Skeletal muscle satellite cell (primary cell): ENCODE results near the gene CUL4A.

ENCODE experiments used
- H3K27me3 ChIP-seq: 2 replicates; pipeline ENCODE4 v1.7.0; 2013; ENCODE audit warnings: low read length; ENCODE audit not compliant: control insufficient read depth, insufficient read depth
- H3K36me3 ChIP-seq: 2 replicates; pipeline ENCODE4 v1.7.0; 2013; ENCODE audit warnings: mild to moderate bottlenecking, control low read depth, low read length; ENCODE audit not compliant: insufficient read depth
- H3K4me1 ChIP-seq: 2 replicates; pipeline ENCODE4 v1.7.0; 2013; ENCODE audit warnings: low read length; ENCODE audit not compliant: control insufficient read depth, insufficient read depth
- H3K4me2 ChIP-seq: 2 replicates; pipeline ENCODE4 v1.7.0; 2013; ENCODE audit warnings: mild to moderate bottlenecking, low read length
- H3K4me3 ChIP-seq: 2 replicates; pipeline ENCODE4 v1.7.0; 2013; ENCODE audit warnings: low read length
- H3K9ac ChIP-seq: 2 replicates; pipeline ENCODE4 v1.7.0; 2013; ENCODE audit warnings: mild to moderate bottlenecking, low read depth, low read length, moderate library complexity
- H3K9me3 ChIP-seq: replicated peaks from 2 replicates; pipeline ENCODE4 v1.7.0; 2013; ENCODE audit warnings: mild to moderate bottlenecking, control low read depth, low read length

CUL4A gene

DNA sequence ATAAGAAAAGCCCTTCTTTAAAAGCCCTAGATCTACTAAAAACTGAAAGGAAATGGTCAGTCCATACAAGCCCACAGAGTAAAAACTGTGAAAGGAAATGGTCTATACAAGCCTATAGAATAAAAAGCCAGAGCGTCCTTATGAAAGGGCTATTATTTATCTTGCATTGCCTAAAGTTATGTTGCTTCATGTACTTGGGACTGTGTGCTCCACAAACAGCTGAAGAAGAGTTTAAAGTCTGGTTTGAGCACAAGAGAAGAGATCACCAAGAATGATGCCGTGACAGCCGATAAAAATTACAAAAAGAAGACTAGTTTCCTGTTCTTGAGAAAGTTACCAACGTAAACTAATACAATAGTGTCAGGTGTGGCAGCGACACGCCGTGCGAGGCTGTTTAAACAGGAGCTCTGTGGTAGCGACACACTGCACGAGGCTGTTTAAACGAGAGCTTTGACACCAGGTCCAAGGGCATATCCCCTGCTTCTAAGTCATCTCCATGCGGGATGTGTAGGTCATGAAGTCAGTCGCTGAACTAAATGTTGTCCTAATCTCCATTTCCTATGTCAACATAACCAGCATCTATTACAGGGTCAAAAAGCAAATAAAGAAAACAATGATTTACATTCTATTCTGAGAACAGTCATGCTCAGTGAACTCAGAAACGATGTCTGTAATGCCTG, 25.8 kb upstream of the CUL4A start:
- H3K36me3 ChIP-seq = peaks cover 65% of the 10 kb centered on the region
- H3K27me3 ChIP-seq = no peaks in the 10 kb centered on the region
- H3K9ac ChIP-seq = no peak overlapping the region
- H3K9me3 ChIP-seq = no peaks in the 10 kb centered on the region
- H3K4me3 ChIP-seq = no peak overlapping the region
- H3K4me1 ChIP-seq = peaks cover 60% of the 10 kb centered on the region
- H3K4me2 ChIP-seq = no peak overlapping the region

DNA sequence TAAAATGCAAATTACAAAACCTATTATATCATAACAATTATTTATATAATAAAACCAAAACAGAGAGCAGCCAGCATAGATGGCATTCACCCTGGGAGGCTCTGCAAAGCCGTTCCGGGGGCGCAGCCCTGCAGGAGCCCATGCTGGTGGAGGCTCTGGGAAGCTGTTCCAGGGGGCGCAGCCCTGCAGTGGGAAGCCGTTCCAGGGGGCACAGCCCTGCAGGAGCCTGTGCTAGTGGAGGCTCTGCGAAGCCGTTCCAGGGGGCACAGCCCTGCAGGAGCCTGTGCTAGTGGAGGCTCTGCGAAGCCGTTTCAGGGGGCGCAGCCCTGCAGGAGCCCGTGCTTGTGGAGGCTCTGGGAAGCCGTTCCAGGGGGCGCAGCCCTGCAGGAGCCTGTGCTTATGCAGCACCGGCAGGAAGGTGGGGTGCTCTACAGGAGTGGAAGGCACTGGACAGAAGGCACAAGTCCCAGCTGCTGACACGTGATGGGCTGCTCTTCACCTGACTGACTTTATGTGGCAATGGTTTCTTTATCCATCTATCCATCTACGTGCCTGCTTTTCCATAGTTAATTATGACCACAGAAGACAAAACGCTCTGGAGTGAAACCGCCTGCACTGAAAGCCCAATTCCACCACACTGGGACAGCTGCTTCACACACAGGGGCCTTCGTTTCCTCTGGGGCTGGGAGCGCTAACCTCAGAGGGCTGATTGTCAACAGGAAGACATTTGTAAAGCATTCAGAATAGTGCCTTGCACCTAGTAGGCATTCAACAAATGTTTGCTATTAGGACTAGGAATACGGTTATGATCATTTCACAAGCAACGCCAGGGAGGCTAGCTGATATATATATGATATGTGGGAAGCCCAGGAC, 24.6 kb upstream of the CUL4A start:
- Histone ChIP-seq H3K4me3 (no peak overlapping the region), H3K9me3 (no peaks in the 10 kb centered on the region), H3K9ac (no peak overlapping the region), H3K4me2 (peak overlapping the region; percentile 4), H3K4me1 (peaks cover 52% of the 10 kb centered on the region), H3K36me3 (peaks cover 59% of the 10 kb centered on the region), H3K27me3 (no peaks in the 10 kb centered on the region)

DNA sequence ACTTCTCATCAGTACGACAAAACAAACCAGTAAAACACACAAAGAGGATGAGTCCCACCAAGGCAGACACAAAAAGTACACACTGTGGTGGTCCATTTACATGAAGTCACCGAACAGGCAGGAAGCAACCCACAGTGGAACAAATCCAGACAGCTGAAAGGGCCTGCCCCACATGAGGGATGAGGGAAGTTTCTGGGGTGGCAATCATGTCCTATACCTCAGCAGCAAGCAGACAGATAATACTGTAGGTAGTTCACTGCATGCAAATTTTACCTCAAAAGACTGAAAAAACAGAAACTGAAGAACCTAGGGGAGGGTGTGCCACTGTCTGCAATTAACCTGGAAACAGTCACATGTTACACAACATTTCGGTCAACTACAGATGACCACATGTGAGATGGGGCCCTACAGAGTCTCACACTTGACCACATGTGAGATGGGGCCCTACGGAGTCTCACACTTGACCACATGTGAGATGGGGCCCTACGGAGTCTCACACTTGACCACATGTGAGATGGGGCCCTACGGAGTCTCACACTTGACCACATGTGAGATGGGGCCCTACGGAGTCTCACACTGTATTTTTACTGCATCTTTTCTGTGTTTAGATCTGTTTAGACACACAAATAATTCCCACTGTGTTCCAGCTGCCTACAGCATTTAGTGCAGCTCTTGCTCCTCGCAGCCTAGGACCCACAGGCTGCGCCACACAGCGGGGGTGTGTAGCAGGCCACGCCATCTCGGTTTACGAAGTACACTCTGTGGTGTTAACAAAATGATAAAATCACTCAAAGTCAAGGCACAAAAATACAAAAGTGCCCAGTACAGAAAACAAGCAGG, 23.1 kb upstream of the CUL4A start:
- Histone ChIP-seq H3K36me3 (peaks cover 53% of the 10 kb centered on the region), H3K4me3 (peak overlapping the region; percentile 64), H3K4me1 (peaks cover 50% of the 10 kb centered on the region), H3K4me2 (peak overlapping the region; percentile 82), H3K27me3 (no peaks in the 10 kb centered on the region), H3K9me3 (no peaks in the 10 kb centered on the region), H3K9ac (peak overlapping the region; percentile 82)

DNA sequence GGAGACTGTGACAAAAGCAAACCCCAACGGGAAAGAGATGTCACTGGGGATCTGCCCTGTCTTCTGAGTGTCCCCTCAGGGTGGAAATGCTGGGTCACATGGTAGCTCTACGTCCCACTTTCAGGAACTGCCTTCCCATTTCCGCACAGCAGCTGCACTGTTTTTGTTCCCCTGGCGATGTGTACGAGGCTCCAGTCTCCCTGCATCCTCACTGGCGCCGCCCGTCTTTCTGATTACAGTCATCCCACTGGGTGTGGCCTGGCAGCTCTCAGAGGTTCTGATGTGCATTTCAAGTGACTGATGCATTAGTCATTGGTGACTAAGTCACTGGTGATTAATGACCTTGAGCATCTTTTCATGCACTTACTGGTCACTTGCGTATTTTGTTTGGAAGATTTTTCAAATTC, 22.1 kb upstream of the CUL4A start:
- peak overlapping the region; percentile 64 for H3K4me3 ChIP-seq
- peaks cover 48% of the 10 kb centered on the region for H3K36me3 ChIP-seq
- peak overlapping the region; percentile 82 for H3K9ac ChIP-seq
- no peaks in the 10 kb centered on the region for H3K27me3 ChIP-seq
- H3K4me1 ChIP-seq = peaks cover 55% of the 10 kb centered on the region
- H3K4me2 ChIP-seq = peak overlapping the region; percentile 82
- no peaks in the 10 kb centered on the region for H3K9me3 ChIP-seq

DNA sequence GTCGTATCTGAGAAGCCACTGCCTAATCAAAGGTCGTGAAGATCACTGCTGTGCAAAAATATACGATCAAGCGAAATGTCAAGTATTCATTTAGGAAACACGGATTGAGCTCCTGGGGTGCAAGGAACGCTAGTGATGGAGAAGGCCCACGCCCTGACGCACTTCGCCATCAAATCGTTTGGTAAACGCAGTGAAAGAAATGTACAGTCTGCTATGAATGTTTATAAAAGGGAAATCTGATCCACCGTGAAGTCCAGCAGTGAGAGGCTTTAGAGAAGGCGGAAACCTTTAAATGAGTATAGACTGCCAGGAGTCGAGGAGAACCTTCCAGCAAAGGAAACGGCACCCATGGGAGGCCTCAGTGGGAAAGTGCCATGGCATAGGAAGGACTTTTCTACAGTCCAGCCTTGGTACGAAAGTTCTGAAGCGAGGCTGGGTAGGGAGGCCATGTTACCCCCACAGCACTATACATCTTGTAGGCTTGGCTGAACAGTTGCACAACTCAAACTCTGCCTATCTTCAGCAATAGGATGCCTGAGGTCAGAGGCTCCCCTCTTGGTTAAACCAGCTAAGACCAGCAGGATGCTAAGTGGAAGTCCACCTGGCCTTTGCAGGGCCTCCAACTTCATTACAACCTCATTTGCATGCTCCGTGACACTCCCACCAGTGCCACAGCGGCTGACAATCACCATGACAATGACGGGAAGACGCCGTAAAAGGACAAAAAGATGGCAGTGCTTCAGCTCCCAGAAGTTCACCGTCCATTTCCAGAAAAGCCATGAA, 21.3 kb upstream of the CUL4A start:
- Histone ChIP-seq H3K36me3 (peaks cover 51% of the 10 kb centered on the region), H3K4me1 (peaks cover 63% of the 10 kb centered on the region), H3K9me3 (no peaks in the 10 kb centered on the region), H3K27me3 (no peaks in the 10 kb centered on the region), H3K4me2 (peak overlapping the region; percentile 46), H3K4me3 (no peak overlapping the region), H3K9ac (peak overlapping the region; percentile 67)

DNA sequence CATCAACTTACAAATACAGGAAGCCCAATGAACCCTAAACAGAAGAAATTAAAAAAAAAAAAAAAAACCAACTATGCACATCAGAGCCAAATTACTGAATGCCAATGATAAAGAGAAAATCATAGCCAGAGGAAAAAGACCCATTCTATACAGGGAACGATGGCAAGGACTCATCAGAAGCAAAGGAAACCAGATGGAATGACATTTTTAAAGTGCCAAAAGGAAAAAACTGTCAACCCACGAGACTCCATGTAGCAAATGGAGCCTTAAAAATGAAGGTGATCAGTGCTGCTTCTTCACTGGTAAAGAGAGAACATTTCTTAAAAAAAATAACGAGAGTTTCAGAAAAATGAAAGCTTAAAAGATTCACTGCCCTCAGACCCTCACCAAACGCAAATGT, 19.2 kb upstream of the CUL4A start:
- Histone ChIP-seq H3K4me2 (no peak overlapping the region), H3K4me3 (no peak overlapping the region), H3K9me3 (no peaks in the 10 kb centered on the region), H3K36me3 (peaks cover 50% of the 10 kb centered on the region), H3K27me3 (no peaks in the 10 kb centered on the region), H3K9ac (no peak overlapping the region), H3K4me1 (peaks cover 50% of the 10 kb centered on the region)

DNA sequence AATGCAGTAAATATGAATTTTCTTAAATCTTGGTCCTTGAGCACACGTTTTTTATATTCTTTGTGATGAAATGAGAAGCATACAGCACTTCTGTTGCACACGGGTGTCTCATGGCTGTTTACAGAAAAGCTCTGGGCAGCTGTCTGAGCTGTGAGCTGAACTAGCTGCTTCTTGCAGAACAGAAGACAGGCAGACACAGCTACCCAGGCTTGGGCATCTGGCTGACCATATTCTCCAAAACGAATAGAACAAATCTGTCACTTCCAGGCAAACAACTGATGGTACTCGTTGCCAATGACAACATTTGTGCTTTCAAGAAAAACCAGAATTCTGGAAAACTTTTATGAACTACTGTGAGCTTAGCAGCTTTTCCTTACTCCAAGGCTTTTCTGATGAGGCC, 17.1 kb upstream of the CUL4A start:
- no peak overlapping the region for H3K4me3 ChIP-seq
- H3K27me3 ChIP-seq = no peaks in the 10 kb centered on the region
- H3K36me3 ChIP-seq = peaks cover 69% of the 10 kb centered on the region
- peaks cover 31% of the 10 kb centered on the region for H3K4me1 ChIP-seq
- H3K9me3 ChIP-seq = no peaks in the 10 kb centered on the region
- H3K9ac ChIP-seq = no peak overlapping the region
- H3K4me2 ChIP-seq = peak overlapping the region; percentile 34

DNA sequence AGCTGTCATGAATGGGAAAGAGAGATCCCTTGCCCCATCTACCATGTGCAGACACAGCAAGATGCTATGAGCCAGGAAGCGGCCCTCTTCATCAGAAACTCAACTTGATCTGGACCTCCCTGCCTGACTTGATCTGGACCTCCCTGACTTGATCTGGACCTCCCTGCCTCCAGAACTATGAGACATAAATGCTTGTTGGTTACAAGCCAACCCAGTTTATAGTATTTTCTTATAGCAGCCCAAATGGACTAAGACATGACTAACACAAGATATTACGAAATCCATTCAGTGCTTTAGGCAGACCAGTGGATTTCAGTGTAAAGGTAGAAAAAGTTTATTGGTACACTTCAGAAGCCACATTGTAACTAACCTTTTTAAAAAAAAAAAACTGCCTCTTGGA, 16.5 kb upstream of the CUL4A start:
- no peak overlapping the region for H3K4me3 ChIP-seq
- no peaks in the 10 kb centered on the region for H3K27me3 ChIP-seq
- H3K36me3 ChIP-seq = peaks cover 75% of the 10 kb centered on the region
- peak overlapping the region; percentile 36 for H3K9ac ChIP-seq
- peaks cover 27% of the 10 kb centered on the region for H3K4me1 ChIP-seq
- H3K4me2 ChIP-seq = peak overlapping the region; percentile 34
- no peaks in the 10 kb centered on the region for H3K9me3 ChIP-seq

DNA sequence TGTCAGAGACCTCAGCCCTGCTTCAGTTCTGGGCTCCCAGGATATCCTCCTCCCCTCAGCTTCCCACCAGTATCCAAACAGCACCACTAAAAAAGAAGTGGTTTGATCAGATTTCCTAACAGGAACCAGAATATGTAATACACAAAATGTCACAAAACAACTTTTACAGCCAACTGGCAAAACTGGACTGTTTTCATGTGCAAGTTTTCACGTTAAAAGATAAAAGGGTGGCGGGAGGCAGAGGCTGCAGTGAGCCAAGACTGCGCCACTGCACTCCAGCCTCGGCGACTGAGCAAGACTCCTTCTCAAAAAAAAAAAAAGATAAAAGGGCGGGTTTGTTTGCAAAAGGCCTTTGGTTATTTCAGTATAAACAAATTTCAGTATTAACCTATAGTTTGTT, 14.1 kb upstream of the CUL4A start:
- peaks cover 76% of the 10 kb centered on the region for H3K36me3 ChIP-seq
- H3K4me2 ChIP-seq = no peak overlapping the region
- no peak overlapping the region for H3K9ac ChIP-seq
- peaks cover 16% of the 10 kb centered on the region for H3K4me1 ChIP-seq
- no peaks in the 10 kb centered on the region for H3K9me3 ChIP-seq
- H3K27me3 ChIP-seq = no peaks in the 10 kb centered on the region
- H3K4me3 ChIP-seq = no peak overlapping the region

DNA sequence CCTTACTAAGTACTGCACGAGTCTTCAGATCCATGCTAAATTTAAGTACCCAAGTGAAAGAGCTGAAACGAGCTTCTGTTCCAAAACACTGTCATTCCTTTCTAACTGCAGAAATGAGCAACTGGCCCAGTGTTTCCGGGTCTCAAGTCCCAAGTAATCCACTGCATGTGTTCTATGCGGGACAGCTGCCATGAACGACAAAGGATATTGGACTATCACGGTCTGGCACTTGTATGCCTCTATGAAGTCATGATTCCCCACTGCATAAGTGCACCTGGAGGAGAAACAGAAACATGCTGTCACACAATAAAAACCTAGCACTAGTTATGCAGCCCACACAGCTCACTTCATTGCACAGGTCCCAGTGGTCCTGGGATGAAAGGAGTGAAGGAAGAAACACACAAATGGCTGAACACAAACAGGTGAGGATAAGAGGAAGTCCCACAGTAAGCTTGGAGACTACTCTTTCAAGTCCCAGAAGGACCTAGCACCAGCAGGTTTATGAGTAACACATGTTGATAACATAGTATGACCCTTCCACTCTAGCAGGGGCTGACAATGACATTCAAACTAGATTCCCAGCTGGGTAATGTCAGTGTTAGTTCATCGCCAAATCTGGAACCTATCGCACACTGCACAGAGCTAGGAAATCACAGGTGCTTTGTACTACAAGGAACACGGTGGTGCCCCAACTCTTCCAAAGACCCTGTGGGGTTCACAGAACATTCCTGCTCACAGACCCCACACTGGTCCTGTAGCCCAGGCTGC, 12.3 kb upstream of the CUL4A start:
- Histone ChIP-seq H3K9ac (no peak overlapping the region), H3K27me3 (no peaks in the 10 kb centered on the region), H3K4me2 (no peak overlapping the region), H3K4me1 (peaks cover 13% of the 10 kb centered on the region), H3K9me3 (no peaks in the 10 kb centered on the region), H3K4me3 (no peak overlapping the region), H3K36me3 (peaks cover 66% of the 10 kb centered on the region)
